ENCODE data around the gene OLFM1. TPM values are rescaled to one million over a fixed set of nuclear protein-coding genes. Genes with fewer than 3 reads are reported as not detected.

The OLFM1 gene
- total RNA-seq, 1 donor from 2014 or later, result 0.83 TPM

DNA sequence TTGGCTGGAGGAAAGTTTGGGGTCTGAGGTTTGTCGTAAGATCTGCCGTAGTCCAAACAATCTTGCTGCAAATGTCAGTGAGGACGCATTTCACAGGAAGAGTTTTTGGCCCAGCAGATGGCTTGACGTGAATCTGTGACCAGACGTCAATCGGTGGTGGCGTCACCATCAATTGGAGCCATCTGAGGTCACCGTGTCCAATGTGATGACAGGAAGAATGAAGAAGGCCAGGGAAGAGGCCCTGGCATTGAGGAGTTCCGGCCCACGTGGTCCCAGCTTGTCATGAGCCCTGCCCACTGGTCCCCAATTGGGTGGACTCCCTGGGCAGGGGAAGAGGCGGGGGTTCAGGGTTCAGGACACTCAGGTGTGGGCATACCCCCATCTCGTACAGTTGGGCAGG is 79.9 kb downstream of the OLFM1 start:
- Mint-ChIP-seq H3K27me3 (ENCODE audit: unreplicated experiment) (no peaks in the 10 kb centered on the region), H3K9me3 (ENCODE audit: unreplicated experiment) (no peaks in the 10 kb centered on the region), H3K27ac (ENCODE audit: unreplicated experiment) (no peak overlapping the region), H3K4me1 (ENCODE audit: unreplicated experiment) (no peaks in the 10 kb centered on the region), H3K36me3 (ENCODE audit: unreplicated experiment) (no peaks in the 10 kb centered on the region), H3K4me3 (ENCODE audit: unreplicated experiment) (no peak overlapping the region)
- TF ChIP-seq, protein P1, sequence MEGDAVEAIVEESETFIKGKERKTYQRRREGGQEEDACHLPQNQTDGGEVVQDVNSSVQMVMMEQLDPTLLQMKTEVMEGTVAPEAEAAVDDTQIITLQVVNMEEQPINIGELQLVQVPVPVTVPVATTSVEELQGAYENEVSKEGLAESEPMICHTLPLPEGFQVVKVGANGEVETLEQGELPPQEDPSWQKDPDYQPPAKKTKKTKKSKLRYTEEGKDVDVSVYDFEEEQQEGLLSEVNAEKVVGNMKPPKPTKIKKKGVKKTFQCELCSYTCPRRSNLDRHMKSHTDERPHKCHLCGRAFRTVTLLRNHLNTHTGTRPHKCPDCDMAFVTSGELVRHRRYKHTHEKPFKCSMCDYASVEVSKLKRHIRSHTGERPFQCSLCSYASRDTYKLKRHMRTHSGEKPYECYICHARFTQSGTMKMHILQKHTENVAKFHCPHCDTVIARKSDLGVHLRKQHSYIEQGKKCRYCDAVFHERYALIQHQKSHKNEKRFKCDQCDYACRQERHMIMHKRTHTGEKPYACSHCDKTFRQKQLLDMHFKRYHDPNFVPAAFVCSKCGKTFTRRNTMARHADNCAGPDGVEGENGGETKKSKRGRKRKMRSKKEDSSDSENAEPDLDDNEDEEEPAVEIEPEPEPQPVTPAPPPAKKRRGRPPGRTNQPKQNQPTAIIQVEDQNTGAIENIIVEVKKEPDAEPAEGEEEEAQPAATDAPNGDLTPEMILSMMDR (IDR thresholded peaks at IDR 0.05), result no peak
- DNase-seq (ENCODE audit: extremely low spot score, unreplicated experiment), result no peak

- H3K9me3 Mint-ChIP-seq (ENCODE audit: unreplicated experiment), result no peaks in the 10 kb centered on the region
- TF ChIP-seq, protein P1 (IDR thresholded peaks at IDR 0.05), result no peak
- no peak overlapping the region for H3K27ac Mint-ChIP-seq (ENCODE audit: unreplicated experiment)
- no peak overlapping the region for H3K4me3 Mint-ChIP-seq (ENCODE audit: unreplicated experiment)
- no peaks in the 10 kb centered on the region for H3K4me1 Mint-ChIP-seq (ENCODE audit: unreplicated experiment)
- H3K27me3 Mint-ChIP-seq (ENCODE audit: unreplicated experiment), result no peaks in the 10 kb centered on the region
- H3K36me3 Mint-ChIP-seq (ENCODE audit: unreplicated experiment), result no peaks in the 10 kb centered on the region
- DNase-seq (ENCODE audit: extremely low spot score, unreplicated experiment), result no peak
Observed at GRCh38 chr9:135167849-135168655, 80.6 kb downstream of the OLFM1 start.

DNA sequence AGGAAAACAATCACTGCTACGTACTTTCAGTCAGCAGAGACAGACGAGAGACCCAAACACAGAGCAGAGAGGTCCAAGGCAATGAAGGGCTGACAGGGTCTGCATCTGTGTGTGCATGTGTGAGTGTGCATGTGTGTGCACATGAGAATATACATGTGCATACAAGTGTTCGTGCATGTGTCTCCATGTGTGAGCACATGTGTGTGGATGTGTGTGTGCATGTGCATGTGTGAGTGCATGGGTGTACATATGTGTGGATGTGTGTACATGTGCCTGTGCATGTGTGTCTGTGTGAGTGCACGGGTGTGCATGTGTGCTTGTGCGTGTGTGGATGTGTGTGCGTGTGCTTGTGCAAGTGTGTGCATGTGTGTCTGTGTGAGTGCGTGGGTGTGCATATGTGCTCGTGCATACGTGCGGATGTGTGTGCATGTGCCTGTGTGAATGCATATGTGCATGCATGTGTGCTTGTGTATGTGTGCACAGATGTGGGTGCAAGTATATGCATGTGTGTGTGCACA is 82.3 kb downstream of the OLFM1 start:
- TF ChIP-seq, protein P1 (IDR thresholded peaks at IDR 0.05), result no peak
- H3K36me3 Mint-ChIP-seq (ENCODE audit: unreplicated experiment), result no peaks in the 10 kb centered on the region
- no peaks in the 10 kb centered on the region for H3K9me3 Mint-ChIP-seq (ENCODE audit: unreplicated experiment)
- no peak overlapping the region for H3K27ac Mint-ChIP-seq (ENCODE audit: unreplicated experiment)
- H3K27me3 Mint-ChIP-seq (ENCODE audit: unreplicated experiment), result no peaks in the 10 kb centered on the region
- DNase-seq (ENCODE audit: extremely low spot score, unreplicated experiment), result no peak
- no peak overlapping the region for H3K4me3 Mint-ChIP-seq (ENCODE audit: unreplicated experiment)
- H3K4me1 Mint-ChIP-seq (ENCODE audit: unreplicated experiment), result no peaks in the 10 kb centered on the region

- no peaks in the 10 kb centered on the region for H3K27me3 Mint-ChIP-seq (ENCODE audit: unreplicated experiment)
- TF ChIP-seq, protein P1 (IDR thresholded peaks at IDR 0.05), result no peak
- no peak overlapping the region for H3K27ac Mint-ChIP-seq (ENCODE audit: unreplicated experiment)
Observed at GRCh38 chr9:135170535-135170934, 83.1 kb downstream of the OLFM1 start.

More at GRCh38 chr9:135170535-135170934, 83.1 kb downstream of the OLFM1 start:
- Mint-ChIP-seq H3K9me3 (ENCODE audit: unreplicated experiment) (no peaks in the 10 kb centered on the region), H3K4me3 (ENCODE audit: unreplicated experiment) (no peak overlapping the region), H3K4me1 (ENCODE audit: unreplicated experiment) (no peaks in the 10 kb centered on the region), H3K36me3 (ENCODE audit: unreplicated experiment) (no peaks in the 10 kb centered on the region)
- no peak for DNase-seq (ENCODE audit: extremely low spot score, unreplicated experiment)

Other genes starting within 250 kb of the OLFM1 start
- gene FCN2, start 206.9 kb upstream of the OLFM1 start, total RNA-seq, result not detected in 2 replicates
- gene FCN1, start 169.8 kb upstream of the OLFM1 start, total RNA-seq, result not detected in 2 replicates